NCI-H446 treated with DMSO at 0.1 percent for 48 hours (cell line): ENCODE data around the gene RASAL2.
"Not testable (repeated sequence)": the region's sequence is repeated elsewhere in the genome, so short reads cannot be mapped to it uniquely, and the experiment has no call there.

ENCODE experiments used
- DNase-seq: peaks from one replicate; lab custom pipeline; 2025; lab: John Stamatoyannopoulos, UW

The RASAL2 gene

GRCh38 chr1:178390280-178390679, 296.4 kb downstream of the RASAL2 start:
- DNase-seq, result not testable (repeated sequence)

GRCh38 chr1:178393370-178393769, 299.5 kb downstream of the RASAL2 start:
- no peak for DNase-seq

GRCh38 chr1:178396789-178397188, 302.9 kb downstream of the RASAL2 start:
- no peak for DNase-seq

- no peak for DNase-seq
Observed at GRCh38 chr1:178397678-178398077, 303.8 kb downstream of the RASAL2 start.

- DNase-seq, result no peak
Observed at GRCh38 chr1:178399177-178399728, 305.3 kb downstream of the RASAL2 start.

GRCh38 chr1:178405137-178405536, 311.2 kb downstream of the RASAL2 start:
- DNase-seq, result no peak

- DNase-seq, result no peak
Observed at GRCh38 chr1:178407215-178407614, 313.3 kb downstream of the RASAL2 start.

- DNase-seq, result no peak
Observed at GRCh38 chr1:178407655-178408054, 313.8 kb downstream of the RASAL2 start.

- no peak for DNase-seq
Observed at GRCh38 chr1:178408871-178409270, 315.0 kb downstream of the RASAL2 start.

GRCh38 chr1:178409541-178409940, 315.6 kb downstream of the RASAL2 start:
- DNase-seq, result no peak

GRCh38 chr1:178411756-178412399, 318.0 kb downstream of the RASAL2 start:
- no peak for DNase-seq

GRCh38 chr1:178412400-178412770, 318.5 kb downstream of the RASAL2 start:
- DNase-seq, result no peak

- no peak for DNase-seq
Observed at GRCh38 chr1:178417858-178418257, 324.0 kb downstream of the RASAL2 start.

- DNase-seq, result no peak
Observed at GRCh38 chr1:178418284-178418955, 324.5 kb downstream of the RASAL2 start.

GRCh38 chr1:178434360-178434759, 340.5 kb downstream of the RASAL2 start:
- no peak for DNase-seq

- no peak for DNase-seq
Observed at GRCh38 chr1:178434899-178435435, 341.1 kb downstream of the RASAL2 start.

- DNase-seq, result no peak
Observed at GRCh38 chr1:178436899-178437298, 343.0 kb downstream of the RASAL2 start.

- DNase-seq, result no peak
Observed at GRCh38 chr1:178438432-178438831, 344.5 kb downstream of the RASAL2 start.

- DNase-seq, result no peak
Observed at GRCh38 chr1:178442925-178443324, 349.0 kb downstream of the RASAL2 start.

GRCh38 chr1:178450871-178451270, 357.0 kb downstream of the RASAL2 start:
- DNase-seq, result no peak

GRCh38 chr1:178451529-178451928, 357.6 kb downstream of the RASAL2 start:
- no peak for DNase-seq

GRCh38 chr1:178452013-178452412, 358.1 kb downstream of the RASAL2 start:
- DNase-seq, result no peak

- DNase-seq, result no peak
Observed at GRCh38 chr1:178456472-178456871, 362.6 kb downstream of the RASAL2 start.
